HUES48 (cell line): ENCODE results near the gene BICDL2.
"Not testable (repeated sequence)": the region's sequence is repeated elsewhere in the genome, so short reads cannot be mapped to it uniquely, and the experiment has no call there.

Experiments
- H3K27ac ChIP-seq: one replicate; pipeline ENCODE4 v1.7.0; 2013; ENCODE audit warnings: low read depth, low read length, inconsistent platforms
- H3K27me3 ChIP-seq: 2 replicates; pipeline ENCODE4 v1.6.1; 2013; ENCODE audit warnings: mild to moderate bottlenecking, low read length; ENCODE audit not compliant: control insufficient read depth, insufficient read depth
- H3K36me3 ChIP-seq: 2 replicates; pipeline ENCODE4 v1.6.1; 2013; ENCODE audit warnings: low read length; ENCODE audit not compliant: control insufficient read depth, insufficient read depth
- H3K4me1 ChIP-seq: 2 replicates; pipeline ENCODE4 v1.6.1; 2013; ENCODE audit warnings: mild to moderate bottlenecking, low read length; ENCODE audit not compliant: control insufficient read depth, insufficient read depth
- H3K4me3 ChIP-seq: 2 replicates; pipeline ENCODE4 v1.5.1; 2013; ENCODE audit warnings: mild to moderate bottlenecking, low read depth, low read length
- H3K9ac ChIP-seq: 2 replicates; pipeline ENCODE4 v1.6.1; 2013; ENCODE audit warnings: mild to moderate bottlenecking, low read depth, low read length, moderate library complexity
- H3K9me3 ChIP-seq: 2 replicates; pipeline ENCODE4 v1.6.1; 2013; ENCODE audit warnings: low read length; ENCODE audit not compliant: control insufficient read depth, insufficient read depth

The BICDL2 gene

GRCh38 chr16:3074860-3075522, 38.2 kb upstream of the BICDL2 start:
- H3K27ac ChIP-seq = no peak overlapping the region

GRCh38 chr16:3073448-3073847, 36.7 kb upstream of the BICDL2 start:
- Histone ChIP-seq H3K4me1 (peaks cover 8% of the 10 kb centered on the region), H3K27me3 (no peaks in the 10 kb centered on the region), H3K4me3 (no peak overlapping the region), H3K9ac (no peak overlapping the region), H3K36me3 (no peaks in the 10 kb centered on the region), H3K27ac (no peak overlapping the region), H3K9me3 (no peaks in the 10 kb centered on the region)

More at GRCh38 chr16:3074860-3075522, 38.2 kb upstream of the BICDL2 start:
- Histone ChIP-seq H3K4me3 (no peak overlapping the region), H3K27me3 (no peaks in the 10 kb centered on the region), H3K9me3 (no peaks in the 10 kb centered on the region), H3K9ac (no peak overlapping the region), H3K36me3 (no peaks in the 10 kb centered on the region), H3K4me1 (peaks cover 22% of the 10 kb centered on the region)

- H3K9ac ChIP-seq, H3K9me3 ChIP-seq, H3K36me3 ChIP-seq, H3K27ac ChIP-seq, H3K27me3 ChIP-seq, H3K4me1 ChIP-seq, H3K4me3 ChIP-seq: not testable (repeated sequence)
These were observed 36.0 kb upstream of the BICDL2 start for GRCh38 chr16:3072576-3073263.

- H3K4me3 ChIP-seq = not testable (repeated sequence)
These were observed 35.4 kb upstream of the BICDL2 start for GRCh38 chr16:3072148-3072547.

GRCh38 chr16:3071655-3072054, 34.9 kb upstream of the BICDL2 start:
- Histone ChIP-seq H3K4me1 (no peaks in the 10 kb centered on the region), H3K27me3 (no peaks in the 10 kb centered on the region), H3K27ac (no peak overlapping the region), H3K9ac (no peak overlapping the region), H3K9me3 (no peaks in the 10 kb centered on the region), H3K36me3 (no peaks in the 10 kb centered on the region), H3K4me3 (no peak overlapping the region)

More at GRCh38 chr16:3072148-3072547, 35.4 kb upstream of the BICDL2 start:
- H3K36me3 ChIP-seq, H3K27ac ChIP-seq, H3K9ac ChIP-seq, H3K9me3 ChIP-seq, H3K27me3 ChIP-seq, H3K4me1 ChIP-seq: not testable (repeated sequence)

GRCh38 chr16:3070608-3071111, 33.9 kb upstream of the BICDL2 start:
- Histone ChIP-seq H3K27ac (no peak overlapping the region), H3K27me3 (no peaks in the 10 kb centered on the region), H3K9ac (no peak overlapping the region), H3K9me3 (no peaks in the 10 kb centered on the region), H3K36me3 (no peaks in the 10 kb centered on the region), H3K4me3 (no peak overlapping the region), H3K4me1 (peaks cover under 1% of the 10 kb centered on the region; the same call in 1 of the 2 replicates)

GRCh38 chr16:3069146-3069545, 32.4 kb upstream of the BICDL2 start:
- not testable (repeated sequence) for H3K27ac ChIP-seq, H3K9me3 ChIP-seq, H3K27me3 ChIP-seq, H3K9ac ChIP-seq, H3K36me3 ChIP-seq, H3K4me3 ChIP-seq, H3K4me1 ChIP-seq

- peaks cover 9% of the 10 kb centered on the region; the same call in 1 of the 2 replicates for H3K4me1 ChIP-seq
- no peaks in the 10 kb centered on the region for H3K27me3 ChIP-seq
- no peak overlapping the region for H3K4me3 ChIP-seq
- no peak overlapping the region for H3K9ac ChIP-seq
- H3K9me3 ChIP-seq = no peaks in the 10 kb centered on the region
- no peaks in the 10 kb centered on the region for H3K36me3 ChIP-seq
- H3K27ac ChIP-seq = no peak overlapping the region
These were observed 31.7 kb upstream of the BICDL2 start for GRCh38 chr16:3068487-3068886.

GRCh38 chr16:3066440-3066748, 29.6 kb upstream of the BICDL2 start:
- Histone ChIP-seq H3K27ac (no peak overlapping the region), H3K9ac (no peak overlapping the region), H3K4me1 (peaks cover 9% of the 10 kb centered on the region; the same call in 1 of the 2 replicates), H3K27me3 (no peaks in the 10 kb centered on the region), H3K36me3 (no peaks in the 10 kb centered on the region), H3K9me3 (no peaks in the 10 kb centered on the region), H3K4me3 (no peak overlapping the region)

GRCh38 chr16:3065742-3066439, 29.1 kb upstream of the BICDL2 start:
- Histone ChIP-seq H3K27ac (no peak overlapping the region), H3K4me1 (peaks cover 9% of the 10 kb centered on the region; the same call in 1 of the 2 replicates)

More at GRCh38 chr16:3065742-3066439, 29.1 kb upstream of the BICDL2 start:
- Histone ChIP-seq H3K9me3 (no peaks in the 10 kb centered on the region), H3K4me3 (no peak overlapping the region), H3K9ac (no peak overlapping the region), H3K27me3 (no peaks in the 10 kb centered on the region), H3K36me3 (no peaks in the 10 kb centered on the region)
